GM10847 (cell line): ENCODE data around the gene NAALADL2.

Source experiments
- POLR2A ChIP-seq: IDR thresholded peaks from 2 replicates; pipeline ENCODE4 v1.6.1; 2011; ENCODE audit not compliant: insufficient read length; ENCODE audit errors: extremely low read depth

Gene NAALADL2

GRCh38 chr3:175430983-175431773 lies 572.0 kb downstream of the NAALADL2 start:
- TF ChIP-seq POLR2A: no peak

- no peak for TF ChIP-seq POLR2A
Measured at GRCh38 chr3:175432376-175433025, 573.4 kb downstream of the NAALADL2 start.

GRCh38 chr3:175433026-175433674 lies 574.0 kb downstream of the NAALADL2 start:
- TF ChIP-seq POLR2A: no peak

DNA sequence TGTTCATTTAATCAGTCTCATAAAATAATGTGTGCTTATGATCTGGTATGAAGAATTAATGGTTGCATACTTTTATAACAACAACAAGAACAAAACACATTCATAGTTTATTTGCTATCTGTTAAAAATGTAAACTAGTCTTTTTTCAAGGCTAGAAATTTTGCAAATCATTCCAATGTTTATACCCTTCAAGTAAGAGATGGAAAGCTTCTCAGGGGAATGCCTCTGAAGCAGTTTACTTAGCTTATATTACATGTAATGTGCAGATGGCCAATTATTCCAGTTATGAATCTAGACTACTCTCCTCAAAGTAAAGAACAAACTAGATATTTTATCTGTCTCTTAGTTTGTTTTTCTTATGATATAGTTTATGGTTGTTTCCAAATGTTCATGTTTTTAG lies 575.4 kb downstream of the NAALADL2 start:
- no peak for TF ChIP-seq POLR2A

- TF ChIP-seq POLR2A: no peak
Measured at GRCh38 chr3:175443682-175444081, 584.5 kb downstream of the NAALADL2 start.

- no peak for TF ChIP-seq POLR2A
Measured at GRCh38 chr3:175445741-175446140, 586.6 kb downstream of the NAALADL2 start.

DNA sequence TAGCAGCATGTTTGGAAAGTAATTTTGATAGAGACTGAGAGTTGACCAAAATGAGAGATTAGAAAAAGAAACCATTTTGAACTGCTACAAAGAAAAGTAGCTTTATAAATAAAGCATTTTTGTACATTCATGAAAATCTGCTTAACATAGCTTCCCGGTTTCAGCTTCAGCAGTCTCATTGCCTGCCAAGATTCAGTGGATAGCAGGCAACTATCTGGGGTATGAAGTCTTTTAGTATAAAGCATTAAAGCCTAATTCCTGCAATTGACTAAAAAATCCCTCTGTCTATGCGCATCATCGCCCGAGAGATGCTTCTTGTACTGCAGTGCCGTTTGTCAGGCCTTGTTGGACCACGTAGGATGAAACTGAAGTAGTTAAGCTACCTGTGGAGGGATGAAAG lies 588.4 kb downstream of the NAALADL2 start:
- TF ChIP-seq POLR2A: no peak

DNA sequence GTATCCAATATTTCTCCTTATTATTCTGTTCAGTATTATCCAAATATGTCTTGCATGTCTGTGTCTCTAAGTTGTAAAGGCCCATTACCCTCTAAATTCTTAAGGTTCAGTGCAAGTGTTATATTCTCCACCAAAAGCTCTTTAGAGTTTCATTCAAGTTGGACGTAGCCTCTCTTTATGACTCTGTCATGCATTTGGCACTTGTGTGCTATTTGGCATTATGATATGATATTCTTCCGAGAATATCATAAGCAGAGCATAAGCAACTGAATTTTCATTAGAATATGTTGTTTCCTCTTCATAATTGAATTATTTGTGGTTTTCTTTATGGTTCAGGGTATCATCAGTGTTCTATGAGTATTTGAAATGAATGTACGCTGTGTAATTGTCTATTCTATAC lies 594.2 kb downstream of the NAALADL2 start:
- no peak for TF ChIP-seq POLR2A

- TF ChIP-seq POLR2A: no peak
Measured at GRCh38 chr3:175456466-175456865, 597.3 kb downstream of the NAALADL2 start.

GRCh38 chr3:175457301-175457700 lies 598.2 kb downstream of the NAALADL2 start:
- TF ChIP-seq POLR2A: no peak

- TF ChIP-seq POLR2A: no peak
Measured at GRCh38 chr3:175464362-175464761, 605.2 kb downstream of the NAALADL2 start.

DNA sequence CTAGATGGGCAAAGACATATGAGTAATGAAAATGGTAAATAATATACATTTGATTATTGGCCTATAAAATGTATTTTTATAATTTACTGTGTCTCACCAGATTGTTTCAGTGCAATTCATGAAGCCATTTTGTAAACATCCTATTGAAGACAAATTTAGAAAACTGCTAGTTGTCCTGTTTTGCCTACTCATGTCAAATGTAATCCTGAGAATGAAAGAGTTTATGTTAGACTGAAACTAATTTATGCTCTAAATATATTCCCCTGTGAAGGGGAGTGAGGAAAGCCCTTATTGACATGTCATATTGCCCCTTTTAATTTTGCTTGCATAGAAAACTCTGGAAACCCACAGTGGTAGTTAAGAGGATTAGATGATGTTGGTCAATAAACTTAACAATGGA lies 610.0 kb downstream of the NAALADL2 start:
- no peak for TF ChIP-seq POLR2A

DNA sequence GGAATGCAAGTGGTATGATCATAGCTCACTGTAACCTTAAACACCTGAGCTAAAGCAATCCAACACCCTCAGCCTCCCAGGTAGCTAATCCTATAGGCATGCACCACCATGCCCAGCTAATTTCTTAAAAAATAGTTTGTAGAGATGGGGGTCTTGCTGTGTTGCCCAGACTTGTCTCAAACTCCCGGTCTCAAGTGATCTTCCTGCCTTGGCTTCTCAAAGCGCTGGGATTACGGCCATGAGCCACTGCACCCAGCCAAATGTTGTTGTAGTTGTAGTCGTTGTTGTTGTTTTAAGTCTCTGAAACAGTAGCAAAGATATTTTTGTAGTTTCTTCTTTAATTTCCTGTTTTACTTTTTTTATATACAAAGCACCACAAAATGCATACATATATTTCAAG lies 616.6 kb downstream of the NAALADL2 start:
- TF ChIP-seq POLR2A: no peak

- TF ChIP-seq POLR2A: no peak
Measured at GRCh38 chr3:175476489-175476888, 617.4 kb downstream of the NAALADL2 start.

DNA sequence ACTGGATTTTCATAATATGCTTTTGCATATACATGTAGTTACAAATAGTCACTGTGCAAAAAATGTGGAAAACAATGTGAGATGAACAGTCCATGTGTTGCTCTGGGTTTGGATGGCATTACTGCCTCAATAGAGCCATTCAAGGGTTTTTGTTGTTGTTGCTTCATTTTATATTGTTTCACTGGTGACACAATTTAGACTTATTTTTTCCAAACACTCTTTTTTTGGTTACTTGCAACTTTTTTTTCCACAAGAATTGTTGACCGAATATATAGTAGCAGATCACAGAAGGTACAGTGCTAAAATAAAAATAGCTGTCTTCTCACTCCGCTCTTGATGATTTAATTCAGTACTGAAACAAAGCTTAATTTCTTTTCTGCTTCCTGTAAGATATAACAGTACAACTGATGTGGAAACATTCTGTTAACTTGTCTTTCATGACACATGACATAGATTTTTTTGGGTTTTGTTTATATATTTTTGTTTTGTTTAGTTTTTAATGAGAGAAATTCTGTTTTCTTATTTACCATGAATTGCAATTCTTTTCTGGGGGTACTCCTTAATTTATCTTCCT lies 618.6 kb downstream of the NAALADL2 start:
- TF ChIP-seq POLR2A: no peak

- no peak for TF ChIP-seq POLR2A
Measured at GRCh38 chr3:175478301-175478700, 619.2 kb downstream of the NAALADL2 start.
